GM13977 (cell line): ENCODE data around the gene ZNF446.

Experiments
- DNase-seq: peaks from one replicate; pipeline ENCODE4 v3.0.0; 2012; ENCODE audit warnings: low spot score
- in situ Hi-C: fragments of 300-500 bp; cut with MboI; formaldehyde crosslinking; loops from one replicate; pipeline ENCODE4 v1.12.0; 2022; ENCODE audit warnings: low sequenced_read_pairs, low pct_unique_long_range_greater_than_20kb, mixed read lengths, inconsistent platforms; ENCODE audit not compliant: unreplicated experiment
- TF ChIP-seq, protein P1 (sequence below): IDR thresholded peaks from 2 replicates; pipeline ENCODE4 v1.5.1; 2012; ENCODE audit warnings: mild to moderate bottlenecking, control low read depth; ENCODE audit not compliant: insufficient read depth; ENCODE audit errors: extremely low read depth, missing control alignments

The ZNF446 gene

DNA sequence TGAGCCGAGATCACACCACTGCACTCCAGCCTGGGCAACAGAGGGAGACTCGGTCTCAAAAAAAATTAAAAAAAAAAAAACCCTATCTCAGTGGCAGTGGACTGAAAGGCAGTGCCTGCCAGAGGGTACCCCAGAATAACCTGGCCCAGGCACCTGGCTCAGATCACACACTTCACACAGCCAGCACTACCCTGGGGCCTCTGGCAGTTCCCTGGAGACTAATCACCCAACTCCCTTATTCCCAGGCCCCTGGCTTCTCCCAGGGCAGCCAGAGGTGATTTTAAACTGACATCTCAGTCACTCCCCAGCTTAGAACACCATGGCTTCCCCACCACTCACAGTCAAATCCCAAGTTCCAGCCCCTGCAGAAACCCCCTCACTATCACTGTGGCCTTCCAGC is 39.1 kb downstream of the ZNF446 start:
- DNase-seq: no peak
- in situ Hi-C loops: no loop called here
- TF ChIP-seq, protein P1, sequence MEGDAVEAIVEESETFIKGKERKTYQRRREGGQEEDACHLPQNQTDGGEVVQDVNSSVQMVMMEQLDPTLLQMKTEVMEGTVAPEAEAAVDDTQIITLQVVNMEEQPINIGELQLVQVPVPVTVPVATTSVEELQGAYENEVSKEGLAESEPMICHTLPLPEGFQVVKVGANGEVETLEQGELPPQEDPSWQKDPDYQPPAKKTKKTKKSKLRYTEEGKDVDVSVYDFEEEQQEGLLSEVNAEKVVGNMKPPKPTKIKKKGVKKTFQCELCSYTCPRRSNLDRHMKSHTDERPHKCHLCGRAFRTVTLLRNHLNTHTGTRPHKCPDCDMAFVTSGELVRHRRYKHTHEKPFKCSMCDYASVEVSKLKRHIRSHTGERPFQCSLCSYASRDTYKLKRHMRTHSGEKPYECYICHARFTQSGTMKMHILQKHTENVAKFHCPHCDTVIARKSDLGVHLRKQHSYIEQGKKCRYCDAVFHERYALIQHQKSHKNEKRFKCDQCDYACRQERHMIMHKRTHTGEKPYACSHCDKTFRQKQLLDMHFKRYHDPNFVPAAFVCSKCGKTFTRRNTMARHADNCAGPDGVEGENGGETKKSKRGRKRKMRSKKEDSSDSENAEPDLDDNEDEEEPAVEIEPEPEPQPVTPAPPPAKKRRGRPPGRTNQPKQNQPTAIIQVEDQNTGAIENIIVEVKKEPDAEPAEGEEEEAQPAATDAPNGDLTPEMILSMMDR: no peak

DNA sequence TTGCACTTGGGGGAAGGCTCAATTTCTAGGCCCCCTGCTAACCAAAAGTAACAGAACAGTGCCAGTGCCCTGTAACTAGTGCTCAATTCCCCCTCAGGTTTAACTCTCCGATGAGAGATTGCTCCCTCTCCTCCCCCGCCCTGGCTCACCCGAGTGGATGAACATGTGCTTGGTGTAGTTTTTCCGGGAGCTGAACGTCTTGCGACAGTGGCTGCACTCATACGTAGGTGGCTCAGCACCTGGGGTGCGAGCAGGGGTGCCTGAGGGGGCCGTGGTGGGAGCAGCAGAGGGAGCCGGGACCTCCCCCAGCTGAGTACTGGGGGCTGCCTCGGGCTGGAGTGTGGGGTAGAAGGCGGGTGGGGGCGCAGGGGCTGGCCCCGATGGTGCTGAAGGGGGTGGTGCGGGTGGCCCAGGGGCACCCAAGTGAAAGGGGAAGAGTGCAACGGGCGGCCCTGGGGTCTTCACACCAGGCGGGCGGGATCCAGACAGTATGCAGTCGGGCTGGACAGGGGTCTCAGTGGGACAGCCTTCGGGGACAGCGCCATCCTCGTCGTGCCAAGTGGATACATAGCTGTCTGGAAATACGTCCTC is 40.2 kb downstream of the ZNF446 start:
- in situ Hi-C loops: no loop called here
- DNase-seq: no peak
- TF ChIP-seq, protein P1: no peak

DNA sequence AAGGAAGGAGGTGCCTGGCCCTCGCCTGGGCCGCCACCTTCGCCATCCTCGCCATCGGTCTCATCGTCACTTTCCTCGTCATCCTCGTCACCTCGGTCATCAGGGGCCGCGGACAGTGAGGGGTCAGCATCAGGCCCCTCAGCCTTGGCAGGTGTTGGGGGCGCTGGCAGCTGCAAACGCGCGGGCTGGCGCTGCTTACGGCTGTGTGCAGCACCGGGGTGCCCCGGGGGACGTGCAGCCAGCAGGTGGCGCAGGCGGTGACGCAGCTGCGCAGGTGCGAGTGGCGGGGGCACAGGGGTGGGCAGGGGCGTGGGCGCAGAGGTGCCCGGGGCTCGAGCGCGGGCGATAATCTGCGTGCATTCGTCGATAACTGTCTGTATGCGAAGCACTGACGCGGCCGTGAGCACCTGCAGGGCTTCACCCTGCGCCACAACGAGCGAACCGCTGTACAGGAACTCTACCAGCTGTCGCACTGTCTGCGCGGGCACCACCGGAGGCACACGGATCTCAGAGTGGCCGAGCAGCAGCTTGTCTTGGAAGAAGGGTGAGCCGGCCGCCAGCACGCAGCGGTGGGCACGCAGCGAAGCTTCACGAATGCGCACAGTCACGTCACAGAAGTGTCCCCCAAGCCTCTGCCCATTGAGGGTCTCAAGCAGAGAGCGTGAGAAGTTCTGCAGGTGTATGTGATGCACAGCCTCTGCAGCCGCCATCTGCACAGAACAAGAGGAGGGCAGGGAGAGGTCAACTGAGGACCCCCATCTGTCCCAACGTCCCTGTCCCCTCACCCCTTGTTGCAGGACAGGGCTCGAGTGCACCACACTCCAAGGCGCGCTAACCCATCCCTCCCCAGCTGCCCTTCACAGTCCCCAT is 41.0 kb downstream of the ZNF446 start:
- TF ChIP-seq, protein P1: no peak
- no peak for DNase-seq
- in situ Hi-C loops: no loop called here

DNA sequence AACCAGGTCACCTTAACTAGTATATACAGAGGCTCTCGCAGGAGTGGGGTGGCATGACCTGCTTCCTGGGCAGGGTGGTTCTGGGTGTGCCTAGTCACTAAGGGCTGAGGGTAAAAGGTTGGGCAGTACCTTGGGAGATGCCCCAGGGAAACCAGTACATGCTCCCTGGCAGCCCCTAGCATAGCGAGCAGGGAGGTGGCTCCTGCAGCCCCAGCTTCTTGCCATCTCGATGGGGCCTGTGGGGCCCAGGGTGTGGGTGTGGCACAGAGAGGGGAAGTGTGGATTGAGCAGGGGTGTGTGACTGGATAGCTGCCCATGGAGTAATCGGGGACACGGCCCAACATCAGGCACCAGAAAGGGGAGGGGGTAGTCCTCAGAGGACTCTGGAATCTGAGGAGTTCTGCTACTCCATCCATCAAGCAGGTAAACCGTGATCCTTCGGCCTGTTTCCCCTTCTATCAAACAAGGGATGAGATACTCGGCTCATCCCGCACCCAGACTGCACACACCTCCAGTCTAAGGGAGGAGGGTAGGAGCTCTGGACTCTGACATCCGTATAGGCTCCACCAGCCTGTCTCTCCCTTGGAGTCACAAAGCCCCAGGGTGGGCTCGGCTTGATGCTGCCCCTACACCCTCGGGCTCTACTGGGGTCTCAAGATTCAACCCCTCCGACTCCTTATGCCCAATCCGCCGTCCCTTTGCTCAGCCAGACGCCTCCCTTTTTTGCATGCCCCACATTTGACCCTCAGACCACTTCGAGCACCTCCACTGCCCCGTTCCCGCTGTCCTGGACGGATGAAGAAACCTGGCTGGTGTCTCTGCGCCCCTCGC is 42.3 kb downstream of the ZNF446 start:
- in situ Hi-C loops: no loop called here
- DNase-seq: no peak
- TF ChIP-seq, protein P1: no peak

DNA sequence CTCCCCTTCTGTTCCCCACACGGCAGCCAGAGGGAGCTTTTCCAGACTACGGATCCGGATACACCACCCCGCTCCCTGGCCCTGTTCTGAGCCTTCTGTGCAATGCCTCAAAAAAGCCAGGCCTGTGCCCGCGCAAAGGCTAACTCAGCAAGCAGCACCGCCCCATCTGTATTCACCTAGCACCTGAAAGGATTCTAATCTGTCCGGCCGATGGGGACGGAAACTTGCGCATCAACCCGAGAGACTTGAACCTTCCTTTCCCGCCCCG is 42.9 kb downstream of the ZNF446 start:
- DNase-seq: peak; percentile 67
- TF ChIP-seq, protein P1: peak; percentile 56
- in situ Hi-C loops: no loop called here

DNA sequence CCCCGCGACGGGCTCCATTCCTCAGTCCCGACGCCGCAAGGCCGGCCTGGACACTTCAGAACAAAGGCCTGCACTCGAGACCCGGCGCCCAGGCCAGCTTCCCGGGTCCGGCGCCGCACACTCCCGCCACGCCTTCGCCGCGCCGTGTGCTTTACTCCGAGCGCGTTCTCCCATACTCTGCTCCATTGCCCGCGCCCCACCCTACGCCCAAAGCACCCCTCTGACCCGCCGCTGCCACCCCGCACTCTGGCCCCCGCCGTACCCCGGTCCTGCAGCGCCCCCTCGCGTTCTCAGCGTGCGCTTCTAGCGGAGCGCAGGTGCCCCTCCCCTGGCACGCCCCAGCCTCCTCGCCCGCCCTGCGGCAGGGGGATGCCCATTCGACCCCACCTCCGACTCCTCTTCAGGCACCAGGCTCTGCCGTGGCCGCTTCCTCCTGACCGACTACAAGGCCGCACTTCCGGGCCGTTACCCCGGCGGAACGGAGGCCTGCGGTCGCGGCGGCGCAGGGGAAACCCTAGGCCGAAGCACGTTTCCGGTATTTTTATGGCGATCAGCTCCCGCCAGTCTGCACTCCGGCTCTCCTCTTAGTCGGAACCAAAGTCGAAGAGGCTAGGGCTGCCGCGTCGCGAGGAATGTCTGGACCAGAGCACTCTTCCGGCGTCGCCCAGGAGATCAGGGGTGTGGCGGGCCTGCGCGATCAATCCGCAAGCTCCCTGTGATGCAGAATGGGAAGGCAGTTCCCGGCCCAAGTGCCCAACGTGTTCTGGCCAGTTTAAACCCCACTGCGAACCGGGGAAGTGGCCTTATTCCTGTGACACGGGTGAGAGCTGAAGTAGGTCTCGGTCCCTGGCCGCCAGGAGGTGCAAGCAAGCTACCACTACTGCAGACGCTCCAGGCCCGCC is 43.5 kb downstream of the ZNF446 start, which contains the start of gene ZBTB45:
Gene ZBTB45, minus strand, starts transcription at position 456 of the 902 bp plus-strand sequence. CDS start 2,137 bp downstream, outside the sequence.
- peak; percentile 91 for DNase-seq
- TF ChIP-seq, protein P1: peak; percentile 88
- in situ Hi-C loops: no loop called here
